C4-2B (cell line): Measurements from ENCODE around the gene TGFB3.

Source experiments
- H3K27ac ChIP-seq: fragments of 450-650 bp; 2 replicates; pipeline ENCODE4 v1.5.1; 2017
- CTCF ChIP-seq: fragments of 450-650 bp; conservative IDR thresholded peaks from 2 replicates; pipeline ENCODE4 v1.5.1; 2017; ENCODE audit warnings: mild to moderate bottlenecking
- ZFX ChIP-seq: fragments of 450-650 bp; IDR thresholded peaks from 2 replicates; pipeline ENCODE4 v1.6.1; 2017

Gene TGFB3

GRCh38 chr14:75996488-75996887 lies 14.7 kb upstream of the TGFB3 start:
- no peak overlapping the region for H3K27ac ChIP-seq

GRCh38 chr14:75995372-75996041 lies 13.7 kb upstream of the TGFB3 start:
- TF ChIP-seq ZFX (no peak), CTCF (no peak)
- no peak overlapping the region for H3K27ac ChIP-seq

More at GRCh38 chr14:75996488-75996887, 14.7 kb upstream of the TGFB3 start:
- no peak for TF ChIP-seq CTCF
- no peak for TF ChIP-seq ZFX

- TF ChIP-seq CTCF = no peak
- no peak for TF ChIP-seq ZFX
- H3K27ac ChIP-seq = no peak overlapping the region
Observed at GRCh38 chr14:75993567-75994041, 11.8 kb upstream of the TGFB3 start.

GRCh38 chr14:75991753-75992152 lies 10.0 kb upstream of the TGFB3 start:
- TF ChIP-seq ZFX (no peak), CTCF (no peak)
- no peak overlapping the region for H3K27ac ChIP-seq

- TF ChIP-seq ZFX (no peak), CTCF (no peak)
- H3K27ac ChIP-seq = no peak overlapping the region
Observed at GRCh38 chr14:75990297-75990696, 8.5 kb upstream of the TGFB3 start.

GRCh38 chr14:75989134-75989533 lies 7.3 kb upstream of the TGFB3 start:
- H3K27ac ChIP-seq = no peak overlapping the region
- TF ChIP-seq ZFX (no peak), CTCF (no peak)

- TF ChIP-seq ZFX (no peak), CTCF (peak; percentile 11)
- H3K27ac ChIP-seq = no peak overlapping the region
Observed at GRCh38 chr14:75987201-75987970, 5.6 kb upstream of the TGFB3 start.
